ENCODE results near the gene CHL1. TPM values are rescaled to one million over a fixed set of nuclear protein-coding genes. Genes with fewer than 3 reads are reported as not detected.

The CHL1 gene
- total and polyA plus RNA-seq, 2 of the 8 experiments (the other 6 are each of a cell fraction or from before 2014, with no cell fraction given): 0.05 to 0.99 TPM

DNA sequence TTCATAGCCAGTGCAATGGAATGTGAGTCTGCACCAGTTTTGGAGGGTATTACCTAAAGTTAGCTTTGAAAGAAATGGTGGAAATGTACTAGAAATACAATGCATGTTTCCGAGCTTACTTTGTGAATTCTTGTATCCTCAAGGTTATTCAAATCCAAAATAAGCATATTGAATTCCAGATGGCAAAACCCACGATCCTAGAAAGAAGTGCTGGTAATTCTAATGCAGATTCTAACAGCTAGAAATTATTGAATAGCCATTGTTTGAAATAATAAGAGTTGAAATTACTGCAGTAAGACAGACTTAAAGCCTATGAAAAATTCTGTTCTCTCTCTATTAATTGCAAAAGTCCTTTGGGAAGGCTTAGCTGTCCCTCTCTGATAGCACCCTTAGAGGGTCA, 258.4 kb downstream of the CHL1 start:
- no peaks in the 10 kb centered on the region for H3K79me2 ChIP-seq (ENCODE audit: control insufficient read depth in 1 of 2, insufficient read depth in 2 of 2, low read length in 2 of 2)
- no peak overlapping the region for H3K18ac ChIP-seq (ENCODE audit: extremely low read depth, low read length)
- POLR2A ChIA-PET (ENCODE audit: partially characterized antibody): no interaction called here
- H2BK12ac ChIP-seq (ENCODE audit: low read depth, low read length): no peak overlapping the region
- H2BK15ac ChIP-seq (ENCODE audit: low read length): no peak overlapping the region
- H3K79me1 ChIP-seq (ENCODE audit: low read depth, low read length): no peaks in the 10 kb centered on the region
- no peak overlapping the region for H4K5ac ChIP-seq (ENCODE audit: insufficient read length, low read depth, low read length)
- DNase-seq (ENCODE audit: low read depth in 1 of 2, low spot score in 2 of 2): no peak
- H2BK20ac ChIP-seq (ENCODE audit: low read length): no peak overlapping the region
- H3K23me2 ChIP-seq (ENCODE audit: low read depth, low read length): no peaks in the 10 kb centered on the region
- H4K20me1 ChIP-seq (replicated peaks in 1 of 2; ENCODE audit: control insufficient read depth in 1 of 2, insufficient read depth in 2 of 2, low read length in 2 of 2): no peaks in the 10 kb centered on the region
- H3K9me3 ChIP-seq (ENCODE audit: insufficient read depth in 2 of 2, low read depth in 1 of 2, low read length in 1 of 2): no peaks in the 10 kb centered on the region
- no peak overlapping the region for H2BK120ac ChIP-seq (replicated peaks; ENCODE audit: low read depth, low read length)
- no peak overlapping the region for H3K56ac ChIP-seq (replicated peaks; ENCODE audit: insufficient read length, low read depth, low read length)
- CTCF ChIA-PET (ENCODE audit: partially characterized antibody): interaction anchor here (1.6 to 1.7 kb wide), 2 partner anchors 11 to 13 kb away, joined by 5 to 6 read pairs; no protein-coding TSS in a partner anchor
- H3K27me3 ChIP-seq (replicated peaks in 1 of 4; ENCODE audit: control insufficient read depth in 3 of 4, extremely low read depth in 1 of 4, insufficient read depth in 3 of 4, low read length in 3 of 4): no peaks in the 10 kb centered on the region
- no peak overlapping the region for H3K23ac ChIP-seq (ENCODE audit: insufficient read length)
- no peak overlapping the region for H3K14ac ChIP-seq (ENCODE audit: insufficient read length)
- H3K27ac ChIP-seq (ENCODE audit: low read depth, low read length): no peak overlapping the region
- FAIRE-seq: no peak
- peaks cover 0 to 15% (median 6%) of the 10 kb centered on the region in 4 experiments; a peak in 6 of 7 replicates for H3K4me1 ChIP-seq (replicated peaks in 1 of 4; ENCODE audit: control insufficient read depth in 3 of 4, insufficient read depth in 4 of 4, low read length in 3 of 4)
- H2AK5ac ChIP-seq (ENCODE audit: low read depth, low read length): no peak overlapping the region
- H3K9ac ChIP-seq (replicated peaks in 1 of 4; ENCODE audit: extremely low read depth in 1 of 4, low read depth in 3 of 4, low read length in 3 of 4): peak overlapping the region in 1 of 4 experiments; percentile 34; a peak in 1 of 7 replicates
- no peak overlapping the region for H3K4ac ChIP-seq (replicated peaks; ENCODE audit: insufficient read length, low read depth, low read length)
- no peak overlapping the region for H4K91ac ChIP-seq (replicated peaks; ENCODE audit: insufficient read length, low read length)
- H2AFZ ChIP-seq (ENCODE audit: low read length): no peak overlapping the region
- H2BK5ac ChIP-seq (ENCODE audit: low read depth, low read length): no peak overlapping the region
- H3K36me3 ChIP-seq (ENCODE audit: control insufficient read depth in 2 of 4, insufficient read depth in 4 of 4, low read length in 3 of 4): no peaks in the 10 kb centered on the region
- H3K4me2 ChIP-seq (ENCODE audit: insufficient read depth in 1 of 2, low read depth in 2 of 2, low read length in 2 of 2): no peak overlapping the region
- no peak overlapping the region for H3K4me3 ChIP-seq (ENCODE audit: extremely low read depth in 1 of 4, insufficient read depth in 2 of 4, low read depth in 3 of 4, low read length in 4 of 4)
- 55% methylated on average over 2 of the region's 2 CpGs; no CpG with 5 or more reads in 1 of the 2 experiments for WGBS, 2 experiments (ENCODE audit: extremely low coverage in 1 of 2, insufficient coverage in 1 of 2, insufficient read length in 1 of 2, insufficient replicate concordance in 2 of 2, low coverage in 1 of 2, low lambda C conversion rate in 2 of 2, missing lambda C conversion rate in 1 of 2)
- no peak overlapping the region for H4K8ac ChIP-seq (ENCODE audit: extremely low read depth, insufficient read depth, low read length)
- no peak for TF ChIP-seq TAF7 (optimal IDR thresholded peaks at IDR 0.05; ENCODE audit: borderline replicate concordance, low read depth, low read length)
- no peak for TF ChIP-seq SIRT6 (IDR thresholded peaks at IDR 0.05; ENCODE audit: low read length)
- no peak for TF ChIP-seq JUN (IDR thresholded peaks at IDR 0.05; ENCODE audit: low read depth, low read length)
- no peak for TF ChIP-seq GABPA (IDR thresholded peaks at IDR 0.05; ENCODE audit: borderline replicate concordance, insufficient read depth, low read length)
- no peak for TF ChIP-seq SIX5 (IDR thresholded peaks at IDR 0.05; ENCODE audit: low read depth, low read length)
- no peak for TF ChIP-seq TEAD4 (IDR thresholded peaks at IDR 0.05; ENCODE audit: low read depth, low read length)
- no peak for TF ChIP-seq RBBP5 (IDR thresholded peaks at IDR 0.05; ENCODE audit: borderline replicate concordance, low read depth, low read length)
- TF ChIP-seq CEBPB (IDR thresholded peaks at IDR 0.05; ENCODE audit: low read depth, low read length): no peak
- no peak for TF ChIP-seq ASH2L (IDR thresholded peaks at IDR 0.05; ENCODE audit: low read length)
- no peak for TF ChIP-seq CHD2 (IDR thresholded peaks at IDR 0.05; ENCODE audit: low read length)
- TF ChIP-seq NRF1 (IDR thresholded peaks at IDR 0.05; ENCODE audit: low read depth, low read length): no peak
- TF ChIP-seq KDM1A (IDR thresholded peaks at IDR 0.05; ENCODE audit: borderline replicate concordance, low read length): no peak
- TF ChIP-seq, protein P1, sequence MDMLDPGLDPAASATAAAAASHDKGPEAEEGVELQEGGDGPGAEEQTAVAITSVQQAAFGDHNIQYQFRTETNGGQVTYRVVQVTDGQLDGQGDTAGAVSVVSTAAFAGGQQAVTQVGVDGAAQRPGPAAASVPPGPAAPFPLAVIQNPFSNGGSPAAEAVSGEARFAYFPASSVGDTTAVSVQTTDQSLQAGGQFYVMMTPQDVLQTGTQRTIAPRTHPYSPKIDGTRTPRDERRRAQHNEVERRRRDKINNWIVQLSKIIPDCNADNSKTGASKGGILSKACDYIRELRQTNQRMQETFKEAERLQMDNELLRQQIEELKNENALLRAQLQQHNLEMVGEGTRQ (IDR thresholded peaks at IDR 0.05; ENCODE audit: low read length): no peak
- no peak for TF ChIP-seq SP2 (IDR thresholded peaks at IDR 0.05; ENCODE audit: low read length)
- no peak for TF ChIP-seq NANOG (IDR thresholded peaks at IDR 0.05; ENCODE audit: insufficient read depth, low read depth, low read length, poor library complexity, severe bottlenecking)
